NCI-H2029 (cell line): ENCODE measurements around the gene SLC4A2.

Experiments
- DNase-seq: peaks from one replicate; lab custom pipeline; 2025; lab: John Stamatoyannopoulos, UW

SLC4A2 gene

GRCh38 chr7:151116603-151117440 lies 57.4 kb downstream of the SLC4A2 start:
- no peak for DNase-seq

GRCh38 chr7:151117565-151117964 lies 58.2 kb downstream of the SLC4A2 start:
- no peak for DNase-seq

GRCh38 chr7:151118108-151119054 lies 59.0 kb downstream of the SLC4A2 start:
- DNase-seq: no peak

- DNase-seq: no peak
Observed at GRCh38 chr7:151119055-151119415, 59.6 kb downstream of the SLC4A2 start.

GRCh38 chr7:151119902-151120301 lies 60.5 kb downstream of the SLC4A2 start:
- no peak for DNase-seq

GRCh38 chr7:151120896-151121295 lies 61.5 kb downstream of the SLC4A2 start:
- no peak for DNase-seq

GRCh38 chr7:151121380-151122170 lies 62.2 kb downstream of the SLC4A2 start:
- DNase-seq: no peak

- no peak for DNase-seq
Observed at GRCh38 chr7:151122276-151122675, 62.9 kb downstream of the SLC4A2 start.

- no peak for DNase-seq
Observed at GRCh38 chr7:151122796-151123157, 63.4 kb downstream of the SLC4A2 start.

- no peak for DNase-seq
Observed at GRCh38 chr7:151123158-151123821, 63.9 kb downstream of the SLC4A2 start.

GRCh38 chr7:151123822-151124464 lies 64.6 kb downstream of the SLC4A2 start:
- peak; percentile 71 for DNase-seq

- DNase-seq: no peak
Observed at GRCh38 chr7:151124481-151124880, 65.1 kb downstream of the SLC4A2 start.

- no peak for DNase-seq
Observed at GRCh38 chr7:151124899-151125399, 65.6 kb downstream of the SLC4A2 start.

GRCh38 chr7:151125470-151125845 lies 66.1 kb downstream of the SLC4A2 start:
- DNase-seq: no peak

- no peak for DNase-seq
Observed at GRCh38 chr7:151125846-151126481, 66.6 kb downstream of the SLC4A2 start.
